ENCODE results near the gene METTL8.

DNA sequence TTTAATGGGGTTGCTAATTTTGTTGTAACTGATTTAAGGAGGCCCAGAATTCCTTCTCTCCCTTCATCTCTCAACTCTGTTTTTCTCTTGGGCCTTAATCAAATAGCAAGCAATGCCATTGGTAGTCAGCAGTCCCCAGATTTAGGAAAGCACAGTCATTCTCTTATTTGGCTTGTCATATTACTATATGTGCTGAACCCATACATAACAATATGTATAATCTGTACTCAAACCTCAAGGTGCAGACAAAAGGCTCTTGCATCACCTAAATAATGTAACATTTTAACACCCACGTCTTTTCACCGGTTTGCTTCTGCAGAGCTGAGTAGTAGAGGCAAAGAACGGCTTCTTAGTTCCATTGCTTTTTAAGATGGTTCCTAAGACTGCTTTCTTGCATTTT lies 33.4 kb downstream of the METTL8 start:
- TF ChIP-seq CTCF (conservative IDR thresholded peaks at IDR 0.05; ENCODE audit: low read length) (no peak), EZH2phosphoT487 (IDR thresholded peaks at IDR 0.05; ENCODE audit: borderline replicate concordance) (no peak)
